Ovary (tissue), 3 donors: ENCODE data around the gene PFDN4.

Source experiments
- POLR2A ChIP-seq: fragments of 450-650 bp; IDR thresholded peaks from one replicate; pipeline ENCODE4 v1.6.1; 2017; ENCODE audit warnings: antibody characterized with exemption, mild to moderate bottlenecking, moderate library complexity
- TF ChIP-seq, protein P1 (sequence below), 3 donors: fragments of 450-650 bp in 2 of 3; fragments of 200-600 bp in 1 of 3; IDR thresholded peaks; one replicate each; pipeline versions ENCODE4 v1.5.1 to v1.8.0; 2016 to 2022; ENCODE audit warnings: antibody characterized with exemption in 3 of 3, mild to moderate bottlenecking in 1 of 3
- donor health status: DM: no; HTN: no; CAD: no.

DNA sequence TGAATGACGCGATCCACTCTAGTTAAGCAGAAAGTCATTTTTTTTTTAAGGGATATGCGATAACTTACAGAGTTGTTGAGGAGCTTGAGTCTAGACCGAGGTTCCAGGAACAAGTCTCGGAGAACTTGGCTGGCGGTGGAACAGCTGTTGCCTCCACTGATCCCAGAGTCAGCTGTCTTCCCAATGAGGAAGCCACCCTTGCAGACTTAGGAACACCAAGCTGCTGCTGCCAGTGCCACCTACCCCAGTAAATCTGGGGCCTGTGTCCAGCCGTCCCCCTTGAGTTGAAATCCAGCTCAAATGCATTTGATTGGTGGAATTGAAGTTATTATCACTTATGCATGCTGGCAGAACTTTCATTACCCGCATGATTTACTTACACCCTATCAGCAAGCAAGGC lies 6.7 kb downstream of the PFDN4 start:
- TF ChIP-seq POLR2A: no peak
- TF ChIP-seq, protein P1, sequence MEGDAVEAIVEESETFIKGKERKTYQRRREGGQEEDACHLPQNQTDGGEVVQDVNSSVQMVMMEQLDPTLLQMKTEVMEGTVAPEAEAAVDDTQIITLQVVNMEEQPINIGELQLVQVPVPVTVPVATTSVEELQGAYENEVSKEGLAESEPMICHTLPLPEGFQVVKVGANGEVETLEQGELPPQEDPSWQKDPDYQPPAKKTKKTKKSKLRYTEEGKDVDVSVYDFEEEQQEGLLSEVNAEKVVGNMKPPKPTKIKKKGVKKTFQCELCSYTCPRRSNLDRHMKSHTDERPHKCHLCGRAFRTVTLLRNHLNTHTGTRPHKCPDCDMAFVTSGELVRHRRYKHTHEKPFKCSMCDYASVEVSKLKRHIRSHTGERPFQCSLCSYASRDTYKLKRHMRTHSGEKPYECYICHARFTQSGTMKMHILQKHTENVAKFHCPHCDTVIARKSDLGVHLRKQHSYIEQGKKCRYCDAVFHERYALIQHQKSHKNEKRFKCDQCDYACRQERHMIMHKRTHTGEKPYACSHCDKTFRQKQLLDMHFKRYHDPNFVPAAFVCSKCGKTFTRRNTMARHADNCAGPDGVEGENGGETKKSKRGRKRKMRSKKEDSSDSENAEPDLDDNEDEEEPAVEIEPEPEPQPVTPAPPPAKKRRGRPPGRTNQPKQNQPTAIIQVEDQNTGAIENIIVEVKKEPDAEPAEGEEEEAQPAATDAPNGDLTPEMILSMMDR (IDR thresholded peaks at IDR 0.05): no peak
